ENCODE results near the gene CNTN5. TPM values are rescaled to one million over a fixed set of nuclear protein-coding genes. Genes with fewer than 3 reads are reported as not detected.

Gene CNTN5
- polyA plus RNA-seq, 1 donor (not counting 4 experiments of a cell fraction or from before 2014, with no cell fraction given), result not detected

GRCh38 chr11:100315946-100316345, 1295.2 kb downstream of the CNTN5 start:
- Histone ChIP-seq H4K20me1 (ENCODE audit: control insufficient read depth, extremely low read depth, insufficient read depth, low read length) (no peaks in the 10 kb centered on the region), H3K27me3 (ENCODE audit: control insufficient read depth, extremely low read depth, insufficient read depth, low read length) (no peaks in the 10 kb centered on the region), H3K4me1 (ENCODE audit: control insufficient read depth, extremely low read depth, insufficient read depth, low read length) (no peaks in the 10 kb centered on the region), H2AFZ (ENCODE audit: control insufficient read depth, low read length) (no peak overlapping the region), H3K27ac (ENCODE audit: control insufficient read depth, insufficient read depth, low read length) (no peak overlapping the region), H3K9ac (ENCODE audit: control insufficient read depth, extremely low read depth, insufficient read depth, low read length) (no peak overlapping the region), H3K9me1 (ENCODE audit: control insufficient read depth, extremely low read depth, insufficient read depth, low read length) (no peaks in the 10 kb centered on the region), H3K79me2 (ENCODE audit: control insufficient read depth, insufficient read depth, low read length) (no peaks in the 10 kb centered on the region), H3K4me3 (ENCODE audit: control insufficient read depth in 2 of 3, extremely low read depth in 1 of 3, insufficient read depth in 2 of 3, low read depth in 1 of 3, low read length in 3 of 3) (no peak overlapping the region), H3K36me3 (ENCODE audit: control insufficient read depth in 2 of 2, extremely low read depth in 1 of 2, insufficient read depth in 2 of 2, low read length in 2 of 2) (no peaks in the 10 kb centered on the region), H3K9me3 (ENCODE audit: control insufficient read depth, low read depth, low read length) (no peaks in the 10 kb centered on the region), H3K4me2 (ENCODE audit: control insufficient read depth, extremely low read depth, insufficient read depth, low read depth, low read length) (no peak overlapping the region)
- no peak for TF ChIP-seq EZH2 (IDR thresholded peaks at IDR 0.05; ENCODE audit: low read length)
- no peak for TF ChIP-seq CTCF (optimal IDR thresholded peaks at IDR 0.05 in 1 of 3, IDR thresholded peaks at IDR 0.05 in 1 of 3, conservative IDR thresholded peaks at IDR 0.05 in 1 of 3; ENCODE audit: extremely low read depth in 1 of 3, insufficient read depth in 2 of 3, low read length in 3 of 3)
- dilution Hi-C loops (cut with MboI; ENCODE audit: extremely low pct_ligation_motif_present, low sequenced_read_pairs), result no loop called here
- DNase-seq (ENCODE audit: low read depth, low spot score), result no peak
- FAIRE-seq, result no peak

GRCh38 chr11:100316952-100317351, 1296.2 kb downstream of the CNTN5 start:
- Histone ChIP-seq H3K27ac (ENCODE audit: control insufficient read depth, insufficient read depth, low read length) (no peak overlapping the region), H3K4me3 (ENCODE audit: control insufficient read depth in 2 of 3, extremely low read depth in 1 of 3, insufficient read depth in 2 of 3, low read depth in 1 of 3, low read length in 3 of 3) (no peak overlapping the region), H3K4me1 (ENCODE audit: control insufficient read depth, extremely low read depth, insufficient read depth, low read length) (no peaks in the 10 kb centered on the region), H3K79me2 (ENCODE audit: control insufficient read depth, insufficient read depth, low read length) (no peaks in the 10 kb centered on the region), H4K20me1 (ENCODE audit: control insufficient read depth, extremely low read depth, insufficient read depth, low read length) (no peaks in the 10 kb centered on the region), H3K36me3 (ENCODE audit: control insufficient read depth in 2 of 2, extremely low read depth in 1 of 2, insufficient read depth in 2 of 2, low read length in 2 of 2) (no peaks in the 10 kb centered on the region), H3K9me1 (ENCODE audit: control insufficient read depth, extremely low read depth, insufficient read depth, low read length) (no peaks in the 10 kb centered on the region), H3K9me3 (ENCODE audit: control insufficient read depth, low read depth, low read length) (no peaks in the 10 kb centered on the region), H2AFZ (ENCODE audit: control insufficient read depth, low read length) (no peak overlapping the region), H3K27me3 (ENCODE audit: control insufficient read depth, extremely low read depth, insufficient read depth, low read length) (no peaks in the 10 kb centered on the region), H3K4me2 (ENCODE audit: control insufficient read depth, extremely low read depth, insufficient read depth, low read depth, low read length) (no peak overlapping the region), H3K9ac (ENCODE audit: control insufficient read depth, extremely low read depth, insufficient read depth, low read length) (no peak overlapping the region)
- TF ChIP-seq CTCF (optimal IDR thresholded peaks at IDR 0.05 in 1 of 3, IDR thresholded peaks at IDR 0.05 in 1 of 3, conservative IDR thresholded peaks at IDR 0.05 in 1 of 3; ENCODE audit: extremely low read depth in 1 of 3, insufficient read depth in 2 of 3, low read length in 3 of 3), result no peak
- no peak for TF ChIP-seq EZH2 (IDR thresholded peaks at IDR 0.05; ENCODE audit: low read length)
- no peak for FAIRE-seq
- DNase-seq (ENCODE audit: low read depth, low spot score), result no peak
- dilution Hi-C loops (cut with MboI; ENCODE audit: extremely low pct_ligation_motif_present, low sequenced_read_pairs), result no loop called here
